ENCODE measurements around the gene PRKCA.
A peak's percentile ranks its signal among the peaks of the same experiment; 100 is the strongest.

Gene PRKCA

GRCh38 chr17:66264696-66265095, 37.7 kb upstream of the PRKCA start:
- DNase-seq (ENCODE audit: low read depth) = no peak
- TF ChIP-seq, protein P1, sequence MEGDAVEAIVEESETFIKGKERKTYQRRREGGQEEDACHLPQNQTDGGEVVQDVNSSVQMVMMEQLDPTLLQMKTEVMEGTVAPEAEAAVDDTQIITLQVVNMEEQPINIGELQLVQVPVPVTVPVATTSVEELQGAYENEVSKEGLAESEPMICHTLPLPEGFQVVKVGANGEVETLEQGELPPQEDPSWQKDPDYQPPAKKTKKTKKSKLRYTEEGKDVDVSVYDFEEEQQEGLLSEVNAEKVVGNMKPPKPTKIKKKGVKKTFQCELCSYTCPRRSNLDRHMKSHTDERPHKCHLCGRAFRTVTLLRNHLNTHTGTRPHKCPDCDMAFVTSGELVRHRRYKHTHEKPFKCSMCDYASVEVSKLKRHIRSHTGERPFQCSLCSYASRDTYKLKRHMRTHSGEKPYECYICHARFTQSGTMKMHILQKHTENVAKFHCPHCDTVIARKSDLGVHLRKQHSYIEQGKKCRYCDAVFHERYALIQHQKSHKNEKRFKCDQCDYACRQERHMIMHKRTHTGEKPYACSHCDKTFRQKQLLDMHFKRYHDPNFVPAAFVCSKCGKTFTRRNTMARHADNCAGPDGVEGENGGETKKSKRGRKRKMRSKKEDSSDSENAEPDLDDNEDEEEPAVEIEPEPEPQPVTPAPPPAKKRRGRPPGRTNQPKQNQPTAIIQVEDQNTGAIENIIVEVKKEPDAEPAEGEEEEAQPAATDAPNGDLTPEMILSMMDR (conservative IDR thresholded peaks at IDR 0.05; ENCODE audit: control insufficient read depth, insufficient read depth, low read depth, low read length) = no peak
- H3K4me3 ChIP-seq (ENCODE audit: control insufficient read depth, low read depth, low read length) = no peak overlapping the region

DNA sequence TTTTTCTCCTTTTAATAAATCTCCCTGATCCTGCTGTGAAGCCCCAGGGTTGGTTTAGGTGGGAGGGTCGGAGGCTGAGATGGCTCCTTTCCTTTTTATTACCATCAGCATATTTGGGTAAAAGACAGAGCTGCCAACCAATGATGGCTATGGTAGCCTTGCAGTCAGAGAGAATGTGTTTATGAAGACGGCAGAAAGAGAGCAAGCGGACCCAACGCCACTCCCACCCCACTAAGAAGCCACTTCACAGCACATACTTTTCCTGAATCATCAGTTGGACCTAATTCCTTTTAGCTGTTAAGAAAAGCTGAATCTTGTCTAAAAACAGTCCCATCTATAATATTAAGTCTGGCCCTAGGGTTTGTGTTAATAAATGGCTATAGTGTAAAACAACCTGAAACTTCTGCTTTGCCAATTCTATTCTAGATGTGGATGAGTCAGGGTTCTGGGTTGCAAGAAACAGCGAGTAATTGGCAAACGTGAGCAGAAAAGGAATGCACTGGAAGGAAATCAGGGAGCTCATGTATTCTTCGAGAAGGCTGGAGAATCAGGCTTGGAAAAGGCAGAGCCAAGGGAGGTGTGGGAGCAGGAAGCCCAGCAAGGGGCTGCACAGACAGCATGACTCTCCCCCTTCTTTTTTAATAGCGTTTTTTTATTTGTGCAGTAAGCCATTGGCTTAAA, 34.0 kb upstream of the PRKCA start:
- TF ChIP-seq, protein P1 (conservative IDR thresholded peaks at IDR 0.05; ENCODE audit: control insufficient read depth, insufficient read depth, low read depth, low read length) = no peak
- H3K4me3 ChIP-seq (ENCODE audit: control insufficient read depth, low read depth, low read length) = no peak overlapping the region
- DNase-seq (ENCODE audit: low read depth) = peak; percentile 86

GRCh38 chr17:66270106-66270505, 32.3 kb upstream of the PRKCA start:
- H3K4me3 ChIP-seq (ENCODE audit: control insufficient read depth, low read depth, low read length) = no peak overlapping the region
- DNase-seq (ENCODE audit: low read depth) = no peak
- TF ChIP-seq, protein P1 (conservative IDR thresholded peaks at IDR 0.05; ENCODE audit: control insufficient read depth, insufficient read depth, low read depth, low read length) = no peak

DNA sequence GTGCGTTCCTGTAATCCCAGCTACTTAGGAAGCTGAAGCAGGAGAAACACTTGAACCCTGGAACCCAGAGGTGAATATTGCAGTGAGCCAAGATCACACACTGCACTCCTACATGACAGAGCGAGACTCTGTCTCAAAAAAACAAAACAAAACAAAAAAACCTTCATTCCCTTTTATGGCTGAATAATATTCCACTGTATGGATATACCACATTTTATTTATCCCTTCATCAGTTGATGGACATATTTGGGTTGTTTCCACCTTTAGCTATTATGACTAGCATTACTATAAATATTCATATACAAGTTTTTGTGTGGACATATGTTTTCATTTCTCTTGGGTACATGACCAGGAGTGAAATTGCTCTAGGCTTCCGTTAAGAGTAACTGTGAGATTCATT, 30.9 kb upstream of the PRKCA start:
- TF ChIP-seq, protein P1 (conservative IDR thresholded peaks at IDR 0.05; ENCODE audit: control insufficient read depth, insufficient read depth, low read depth, low read length) = no peak
- H3K4me3 ChIP-seq (ENCODE audit: control insufficient read depth, low read depth, low read length) = no peak overlapping the region
- no peak for DNase-seq (ENCODE audit: low read depth)

GRCh38 chr17:66272811-66273585, 29.4 kb upstream of the PRKCA start:
- TF ChIP-seq, protein P1 (conservative IDR thresholded peaks at IDR 0.05; ENCODE audit: control insufficient read depth, insufficient read depth, low read depth, low read length) = no peak
- no peak overlapping the region for H3K4me3 ChIP-seq (ENCODE audit: control insufficient read depth, low read depth, low read length)
- peak; percentile 88 for DNase-seq (ENCODE audit: low read depth)

- TF ChIP-seq, protein P1 (conservative IDR thresholded peaks at IDR 0.05; ENCODE audit: control insufficient read depth, insufficient read depth, low read depth, low read length) = no peak
- no peak overlapping the region for H3K4me3 ChIP-seq (ENCODE audit: control insufficient read depth, low read depth, low read length)
- DNase-seq (ENCODE audit: low read depth) = no peak
These were observed 28.9 kb upstream of the PRKCA start for GRCh38 chr17:66273586-66273848.
